KBM-7 (cell line): ENCODE results near the gene MMD2.

Experiments used
- DNase-seq: peaks from one replicate; pipeline ENCODE4 v3.0.0-alpha.2; 2015
- in situ Hi-C: fragments of 300-500 bp; cut with MboI; formaldehyde crosslinking; loops from 2 replicates; pipeline ENCODE4 v1.14.3; 2020; ENCODE audit warnings: low sequenced_read_pairs, low pct_unique_long_range_greater_than_20kb, mixed read lengths

The MMD2 gene

DNA sequence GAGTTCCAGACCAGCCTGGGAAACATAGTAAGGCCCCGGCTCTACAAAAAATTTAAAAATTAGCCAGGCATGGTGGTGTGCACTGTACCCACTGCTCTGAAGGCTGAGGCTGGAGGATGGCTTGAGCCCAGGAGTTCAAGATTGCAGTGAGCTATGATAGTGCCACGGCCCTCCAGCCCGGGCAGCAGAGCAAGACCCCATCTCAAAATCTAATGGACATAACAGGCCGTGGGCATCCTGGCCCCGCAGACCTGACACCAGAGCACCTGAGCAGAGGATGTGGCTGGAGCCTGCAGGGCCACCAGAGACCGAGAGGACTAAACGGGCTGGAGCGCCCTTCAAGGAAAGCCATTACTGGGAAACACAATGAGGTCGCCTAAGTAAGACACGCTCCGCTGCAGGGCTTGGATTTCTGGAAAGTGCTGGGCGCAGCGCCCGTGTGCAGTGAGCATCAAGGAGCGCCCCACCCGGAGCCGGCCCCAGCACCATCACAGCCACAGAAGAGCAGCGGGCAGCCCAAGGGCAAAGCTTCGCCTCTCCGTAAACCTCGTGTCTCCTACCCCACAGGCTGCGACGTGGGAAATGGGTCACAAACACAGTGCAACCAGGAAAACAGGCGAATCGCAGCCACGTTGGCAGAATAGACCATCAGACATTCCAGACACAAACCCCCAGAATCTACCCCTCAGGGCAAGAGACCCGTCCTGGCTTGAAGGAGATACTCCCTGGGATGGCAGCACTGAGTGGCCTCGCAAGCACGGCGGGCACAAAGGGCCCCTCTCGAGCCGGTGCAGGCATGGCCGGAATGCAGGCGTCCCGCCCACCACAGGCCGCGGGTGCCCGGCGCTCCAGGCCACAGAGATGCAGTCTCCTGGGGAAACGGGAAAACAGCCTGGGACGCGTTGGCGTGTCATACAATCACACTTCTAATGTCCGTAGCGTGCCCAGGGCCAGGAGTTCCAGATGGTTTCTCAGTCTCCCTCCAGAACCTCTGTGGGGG lies 80.4 kb downstream of the MMD2 start:
- no peak for DNase-seq
- in situ Hi-C loops, result no loop called here

DNA sequence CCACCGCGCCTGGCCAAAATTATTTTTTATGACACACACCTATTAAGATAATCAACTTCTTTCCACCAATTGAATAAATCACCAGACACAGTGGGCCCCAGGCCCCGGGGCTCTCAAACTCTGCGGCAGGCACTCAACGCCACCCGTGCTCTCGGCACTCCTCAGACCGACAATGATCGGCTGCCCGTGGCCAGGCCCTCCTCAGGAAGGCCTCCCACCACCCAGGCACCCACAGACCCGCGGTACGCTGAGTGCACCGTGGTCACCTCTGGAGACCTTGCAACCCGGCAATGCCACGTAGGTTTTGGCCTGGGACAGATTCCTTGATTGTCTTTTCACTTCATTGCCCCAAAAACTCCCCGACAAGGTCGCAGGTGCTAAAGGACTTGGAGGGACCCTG lies 82.4 kb downstream of the MMD2 start:
- no peak for DNase-seq
- in situ Hi-C loops, result no loop called here

DNA sequence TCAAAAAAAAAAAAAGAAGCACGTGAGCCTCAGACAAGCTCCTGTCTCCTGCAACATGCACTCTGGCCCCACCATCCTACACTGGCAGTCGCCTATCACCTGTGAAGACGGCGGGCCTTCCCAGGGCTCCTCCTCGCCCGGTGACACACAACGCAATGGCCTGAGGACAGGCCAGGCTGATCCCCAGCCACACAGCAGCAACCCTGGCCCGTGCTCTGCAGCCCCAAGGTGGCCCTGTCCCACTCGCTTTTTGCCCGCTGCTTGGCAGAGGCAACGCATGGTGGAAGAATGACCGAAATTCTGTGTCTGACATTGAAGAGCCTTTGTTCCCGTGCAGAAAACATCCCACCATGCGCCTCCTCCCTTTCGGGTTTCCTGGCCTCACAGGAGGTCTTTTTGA lies 83.6 kb downstream of the MMD2 start:
- DNase-seq, result no peak
- in situ Hi-C loops, result no loop called here

DNA sequence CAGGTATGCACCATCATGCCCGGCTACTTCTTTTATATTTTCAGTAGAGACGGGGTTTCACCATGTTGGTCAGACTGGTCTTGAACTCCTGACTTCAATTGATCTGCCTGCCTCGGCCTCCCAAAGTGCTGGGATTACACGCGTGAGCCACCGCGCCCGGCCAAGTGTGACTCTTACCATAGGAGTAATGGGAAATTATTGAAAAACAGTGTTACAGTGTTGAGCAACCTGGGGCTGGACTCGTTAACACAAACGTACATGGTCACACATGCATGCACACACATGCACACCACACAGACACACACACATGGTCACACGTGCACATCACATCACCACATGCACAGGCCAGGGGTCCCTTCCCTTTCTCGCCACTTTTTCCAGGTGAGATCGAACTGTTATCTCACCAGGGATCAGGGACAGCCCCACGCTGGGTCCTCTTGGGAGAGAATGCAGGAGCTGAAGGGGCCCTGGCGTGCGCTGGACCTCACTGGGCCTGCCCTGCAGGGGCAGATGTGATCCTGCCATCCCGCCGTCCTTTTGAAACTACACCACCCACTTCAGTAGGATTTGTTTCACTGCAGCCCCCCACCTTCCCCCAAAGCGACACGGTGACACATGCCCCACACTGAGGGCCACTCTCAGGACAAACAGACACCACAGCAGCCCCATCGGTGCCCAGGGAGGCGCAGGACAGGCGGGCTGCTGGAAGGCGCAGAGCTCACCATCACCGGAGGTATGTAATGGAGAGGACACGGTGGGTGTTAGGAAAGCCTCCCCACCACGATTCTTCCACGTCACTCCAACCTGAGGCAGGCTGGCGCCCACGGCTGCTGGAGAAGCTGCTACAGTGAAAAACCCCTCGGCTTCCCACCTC lies 85.7 kb downstream of the MMD2 start:
- DNase-seq, result no peak
- in situ Hi-C loops, result no loop called here

DNA sequence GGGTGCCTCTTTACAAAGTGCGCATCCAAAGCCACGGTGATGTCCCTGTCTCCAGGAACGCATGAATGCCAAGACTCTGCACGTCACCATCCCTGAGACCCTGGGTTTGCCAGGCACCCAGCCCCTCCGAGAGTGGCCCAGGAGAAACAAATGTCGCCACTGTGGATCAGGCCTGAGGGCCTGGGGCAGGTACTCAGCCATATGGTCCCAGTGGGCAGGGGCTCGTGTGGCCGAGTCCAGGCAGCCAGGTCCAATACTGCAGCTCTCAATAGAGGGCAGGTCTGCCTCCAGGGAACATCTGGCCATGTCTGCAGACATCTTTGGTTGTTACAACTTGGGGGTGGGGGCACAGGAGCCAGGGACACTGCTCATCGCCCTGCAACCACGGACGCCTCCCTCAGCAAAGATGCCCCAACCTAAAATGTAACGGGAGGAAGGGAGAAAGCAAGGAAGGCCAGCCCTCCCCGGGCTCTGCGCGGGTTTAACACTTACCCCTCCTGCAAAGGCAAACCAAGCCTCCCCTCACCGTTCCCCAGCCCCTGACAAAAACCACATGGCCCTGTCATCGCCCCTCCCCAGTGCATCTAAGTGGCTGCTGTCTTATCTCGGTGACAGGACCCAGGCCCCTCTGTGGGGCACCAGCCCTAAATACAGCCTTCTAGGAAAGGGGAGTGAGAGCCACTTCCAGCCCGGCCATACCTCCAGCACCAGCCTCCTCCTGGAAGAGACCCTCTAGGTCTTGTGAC lies 86.9 kb downstream of the MMD2 start:
- DNase-seq, result no peak
- in situ Hi-C loops, result no loop called here

DNA sequence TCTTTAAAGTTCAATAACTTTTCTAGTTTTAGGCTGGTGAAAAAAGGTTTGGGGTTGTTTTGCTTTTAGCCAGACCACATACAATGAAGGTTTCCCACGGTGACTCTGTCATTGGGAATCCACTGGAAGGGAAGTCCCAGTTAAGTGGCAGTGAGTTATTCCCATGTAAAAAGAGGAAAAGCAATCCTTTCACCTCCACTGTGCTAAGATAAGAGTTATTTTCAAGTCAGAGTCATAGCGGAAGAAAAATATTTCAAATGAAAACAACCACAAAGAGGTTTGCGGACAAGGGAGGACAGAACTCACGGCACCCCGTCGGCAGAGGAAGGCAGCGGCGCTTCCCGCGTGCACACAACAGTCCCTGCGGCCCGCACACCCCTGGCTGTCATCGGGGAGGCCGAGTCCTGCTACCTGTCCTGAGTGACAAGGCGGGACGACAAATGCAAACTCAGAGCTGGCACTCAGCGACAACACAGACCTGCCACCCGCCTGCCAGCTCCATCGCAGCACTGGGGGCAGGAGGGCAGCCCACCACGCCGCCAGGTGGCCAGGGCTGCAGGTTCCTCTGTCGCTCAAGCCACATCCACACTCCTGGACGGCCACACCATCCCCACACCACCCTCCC lies 87.8 kb downstream of the MMD2 start:
- no peak for DNase-seq
- in situ Hi-C loops, result no loop called here

DNA sequence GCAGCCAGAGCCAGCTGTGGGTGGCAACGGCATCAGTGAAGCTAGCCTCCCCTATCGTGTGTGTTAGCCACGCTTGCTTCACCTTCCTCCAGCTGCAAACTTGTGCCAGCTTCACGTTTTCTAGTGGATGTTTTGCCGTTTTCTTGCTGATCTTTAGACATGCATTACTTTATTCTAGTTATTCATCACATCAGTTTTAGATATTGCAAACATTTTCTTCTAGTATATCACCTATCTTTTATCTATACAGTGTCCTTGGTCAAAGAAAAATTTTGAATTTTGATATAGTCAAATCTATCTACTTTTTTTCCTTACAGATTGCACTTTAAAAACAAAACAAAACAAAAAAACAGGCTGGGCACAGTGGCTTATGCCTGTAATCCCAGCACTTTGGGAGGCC lies 90.5 kb downstream of the MMD2 start:
- DNase-seq, result no peak
- in situ Hi-C loops, result no loop called here

DNA sequence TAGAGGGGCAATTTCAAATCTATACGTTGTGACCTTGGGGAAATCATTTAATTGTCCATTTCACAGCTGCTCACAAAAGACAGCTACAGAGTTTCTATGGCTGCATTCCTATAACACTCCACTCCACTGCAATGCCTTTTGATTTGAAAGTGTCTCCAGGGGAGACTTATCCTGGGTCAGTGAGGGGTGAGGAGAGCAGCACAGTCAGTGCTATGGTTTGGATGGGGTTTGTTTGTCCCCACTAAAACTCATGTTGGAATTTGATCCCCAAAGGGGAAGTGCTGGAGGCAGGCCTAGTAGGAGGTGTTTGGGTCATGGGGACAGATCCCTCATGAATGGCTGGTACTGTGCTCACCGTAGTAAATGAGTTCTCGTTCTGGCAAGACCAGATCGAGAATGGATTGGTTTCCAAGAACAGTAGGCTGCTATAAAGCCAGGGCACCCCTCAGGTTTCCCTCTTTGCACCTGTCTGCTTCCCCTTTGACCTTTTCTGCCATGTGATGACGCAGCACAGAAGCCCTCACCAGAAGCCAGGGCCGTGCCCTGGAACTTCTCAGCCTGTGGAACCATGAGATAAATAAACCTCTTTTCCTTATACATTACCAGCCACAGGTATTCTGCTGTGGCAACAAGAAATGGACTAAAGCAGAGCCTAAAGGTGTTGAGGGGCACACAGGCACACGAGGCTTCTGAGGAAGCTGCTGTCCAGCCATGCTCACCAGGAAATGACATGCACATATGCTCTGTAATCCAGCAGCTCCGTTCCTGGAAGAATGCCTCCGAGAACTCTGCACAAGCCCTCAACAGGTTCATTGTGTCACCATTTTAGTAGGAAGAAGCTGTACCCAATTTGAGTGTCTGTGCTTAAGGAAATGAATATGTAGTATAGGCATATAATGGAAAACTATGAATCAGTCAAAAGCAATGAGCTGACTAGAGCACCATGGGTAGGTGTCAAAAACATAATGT lies 92.2 kb downstream of the MMD2 start:
- in situ Hi-C loops, result no loop called here

DNA sequence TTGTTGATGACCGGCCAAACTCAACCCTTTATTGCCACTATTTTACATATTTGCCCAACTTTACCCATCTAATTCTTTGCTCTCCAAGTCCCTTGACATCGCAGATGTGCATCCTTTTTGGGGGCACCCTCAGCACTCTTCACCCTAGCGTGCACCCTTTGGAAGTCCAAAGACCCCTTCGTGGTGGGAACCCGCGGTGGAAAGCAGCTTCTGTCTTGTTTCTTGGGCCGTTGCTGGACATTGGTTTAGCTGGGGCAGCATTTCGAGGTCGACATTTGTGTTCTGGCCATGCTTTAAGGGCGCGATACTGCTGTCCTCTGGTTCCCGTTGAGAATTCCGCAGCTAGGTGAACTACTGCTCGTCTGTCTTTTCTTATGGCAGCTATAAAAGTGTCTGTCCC lies 96.8 kb downstream of the MMD2 start:
- in situ Hi-C loops, result no loop called here
- DNase-seq, result no peak

More for the DNA sequence above, 92.2 kb downstream of the MMD2 start:
- no peak for DNase-seq

DNA sequence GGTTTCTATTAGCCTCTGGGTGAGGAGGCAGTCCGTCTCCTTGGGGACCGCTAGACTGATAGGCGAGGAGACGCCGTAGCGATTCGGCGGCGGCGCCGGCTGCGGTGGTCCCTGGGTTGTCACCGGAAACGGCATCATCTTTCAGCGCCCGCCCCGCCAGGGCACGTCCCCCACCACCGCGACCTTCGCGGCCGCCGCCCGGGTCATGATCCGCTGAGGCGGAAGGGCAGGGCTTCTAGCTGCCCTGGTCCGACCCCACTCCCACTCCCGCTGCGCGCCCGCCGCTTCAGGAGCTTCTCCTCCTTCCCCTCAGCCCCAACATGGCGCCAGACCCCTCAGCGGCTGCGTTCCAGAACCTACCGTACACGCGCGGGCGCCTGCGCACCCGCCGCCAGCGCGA lies 97.3 kb downstream of the MMD2 start, which contains the start of gene PAPOLB:
PAPOLB (minus strand) TSS at position 358 of the 400 bp plus-strand sequence; CDS start at position 138, 220 bp downstream.
- in situ Hi-C loops, result no loop called here
- no peak for DNase-seq

DNA sequence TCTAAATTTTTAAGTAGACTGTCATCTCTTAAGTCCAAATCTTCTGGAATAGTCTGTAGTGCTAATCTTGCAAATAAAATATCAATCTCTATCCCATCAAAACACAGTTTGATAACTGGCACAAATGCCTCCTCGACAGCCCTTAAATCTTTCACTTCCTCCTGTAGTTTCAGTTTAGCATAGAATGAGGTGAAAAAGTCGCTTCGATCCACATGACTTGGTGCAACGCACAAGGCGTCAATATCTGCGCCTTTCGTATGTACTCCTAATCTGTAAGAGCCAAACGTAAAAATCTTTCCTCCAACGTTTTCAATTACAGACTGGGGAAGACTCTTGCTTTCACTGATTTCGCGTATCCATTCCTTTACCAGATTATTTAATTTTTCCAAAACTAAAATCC lies 97.8 kb downstream of the MMD2 start:
- no peak for DNase-seq
- in situ Hi-C loops, result no loop called here

DNA sequence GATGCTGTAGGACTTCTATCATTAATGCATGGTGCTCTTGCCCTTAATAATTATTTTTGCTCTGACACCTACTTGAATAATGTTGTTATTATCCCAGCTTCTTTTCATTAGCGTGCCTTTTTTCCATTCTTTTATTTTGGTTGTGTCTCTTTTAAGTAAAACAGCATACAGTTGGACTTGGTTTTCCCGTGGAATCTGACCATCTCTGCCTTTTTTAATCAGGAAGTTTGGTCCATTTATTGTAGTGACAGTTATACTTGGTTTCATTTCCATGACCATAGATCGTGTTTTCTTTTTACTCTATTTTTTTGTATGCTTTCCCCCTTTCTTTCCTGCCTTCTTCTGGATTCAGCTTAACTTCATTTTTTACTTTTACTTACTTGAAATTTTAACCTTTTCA lies 101.8 kb downstream of the MMD2 start:
- in situ Hi-C loops, result no loop called here

DNA sequence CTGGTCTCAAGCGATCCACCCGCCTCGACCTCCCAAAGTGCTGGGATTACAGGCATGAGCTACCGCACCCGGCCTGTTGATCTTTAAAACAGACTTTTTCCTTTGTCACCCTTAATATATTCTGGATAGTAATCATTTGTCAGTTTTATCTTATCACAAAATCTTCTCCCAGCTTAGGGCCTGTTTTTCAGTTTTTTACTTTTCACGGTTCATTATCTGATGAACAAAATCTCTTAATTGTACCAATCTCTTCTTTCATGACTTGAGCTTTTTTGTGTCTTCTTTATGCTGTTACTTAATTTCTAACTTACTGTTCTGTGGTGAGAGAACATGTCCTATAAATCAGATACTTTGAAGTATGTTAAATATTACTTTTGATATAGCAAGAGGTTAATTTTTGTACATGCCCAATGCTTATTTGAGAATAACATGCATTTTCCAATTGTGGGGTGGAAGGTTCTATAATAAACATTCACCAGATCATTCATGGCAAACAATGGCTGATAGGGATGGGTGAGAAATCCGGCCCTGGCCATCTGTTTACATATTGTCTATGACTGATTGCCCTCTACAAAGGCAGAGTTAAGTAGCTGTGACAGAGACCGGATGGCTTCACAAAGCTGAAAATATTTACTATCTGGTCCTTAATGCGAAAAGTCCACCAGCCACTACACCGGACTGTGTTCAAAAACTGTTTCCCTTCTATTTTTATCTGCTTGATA lies 102.5 kb downstream of the MMD2 start:
- no peak for DNase-seq
- in situ Hi-C loops, result no loop called here

More for the DNA sequence above, 101.8 kb downstream of the MMD2 start:
- no peak for DNase-seq
